VCaP (cell line): Measurements from ENCODE around the gene MMP14.
"Not testable (repeated sequence)": the region's sequence is repeated elsewhere in the genome, so short reads cannot be mapped to it uniquely, and the experiment has no call there.

ENCODE experiments used
- H3K27ac ChIP-seq: fragments of 450-650 bp; 2 replicates; pipeline ENCODE4 v1.5.1; 2017
- TF ChIP-seq, protein P1 (sequence below): fragments of 450-650 bp; conservative IDR thresholded peaks from 2 replicates; pipeline ENCODE4 v1.5.1; 2017; ENCODE audit warnings: mild to moderate bottlenecking, moderate library complexity

Gene MMP14

DNA sequence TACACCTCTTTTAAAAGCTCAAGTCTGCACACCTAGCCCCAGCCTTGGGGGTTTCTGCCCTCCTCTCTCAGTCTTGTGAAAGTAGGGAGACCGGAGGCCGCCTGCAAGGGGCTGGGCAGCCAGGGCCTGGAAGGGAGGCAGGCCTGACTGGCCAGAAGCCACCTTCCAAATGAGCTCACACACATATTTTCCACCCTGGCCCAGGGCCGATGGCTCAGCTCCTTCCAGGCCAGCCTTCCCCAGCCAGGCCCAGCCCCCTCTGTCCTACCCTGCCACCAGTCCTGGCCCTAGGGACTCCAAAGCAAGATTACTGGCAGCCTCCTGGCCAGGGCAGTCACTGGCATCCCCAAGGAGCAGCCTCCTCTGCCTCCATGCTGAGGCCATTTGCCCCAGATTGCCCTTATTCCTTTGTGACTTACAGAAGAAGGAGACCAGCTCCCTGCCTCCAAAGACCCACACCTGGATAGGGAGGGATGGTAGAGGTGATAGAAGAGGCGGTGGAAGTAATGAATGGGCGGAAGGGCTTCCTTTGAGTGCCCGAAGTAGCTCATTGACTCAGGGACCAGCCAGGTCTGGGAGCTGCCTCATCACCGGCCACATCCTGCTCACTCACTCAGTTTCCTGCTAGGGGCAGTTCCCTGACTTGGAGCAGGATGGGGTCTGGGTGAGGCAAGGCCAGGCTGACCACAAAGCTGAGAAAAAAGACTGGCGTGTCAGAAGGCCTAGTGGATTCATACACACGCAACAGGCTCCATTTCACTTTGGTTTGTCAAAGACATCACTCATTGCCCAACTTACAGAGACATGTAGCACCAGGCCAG lies 14.8 kb downstream of the MMP14 start:
- TF ChIP-seq, protein P1, sequence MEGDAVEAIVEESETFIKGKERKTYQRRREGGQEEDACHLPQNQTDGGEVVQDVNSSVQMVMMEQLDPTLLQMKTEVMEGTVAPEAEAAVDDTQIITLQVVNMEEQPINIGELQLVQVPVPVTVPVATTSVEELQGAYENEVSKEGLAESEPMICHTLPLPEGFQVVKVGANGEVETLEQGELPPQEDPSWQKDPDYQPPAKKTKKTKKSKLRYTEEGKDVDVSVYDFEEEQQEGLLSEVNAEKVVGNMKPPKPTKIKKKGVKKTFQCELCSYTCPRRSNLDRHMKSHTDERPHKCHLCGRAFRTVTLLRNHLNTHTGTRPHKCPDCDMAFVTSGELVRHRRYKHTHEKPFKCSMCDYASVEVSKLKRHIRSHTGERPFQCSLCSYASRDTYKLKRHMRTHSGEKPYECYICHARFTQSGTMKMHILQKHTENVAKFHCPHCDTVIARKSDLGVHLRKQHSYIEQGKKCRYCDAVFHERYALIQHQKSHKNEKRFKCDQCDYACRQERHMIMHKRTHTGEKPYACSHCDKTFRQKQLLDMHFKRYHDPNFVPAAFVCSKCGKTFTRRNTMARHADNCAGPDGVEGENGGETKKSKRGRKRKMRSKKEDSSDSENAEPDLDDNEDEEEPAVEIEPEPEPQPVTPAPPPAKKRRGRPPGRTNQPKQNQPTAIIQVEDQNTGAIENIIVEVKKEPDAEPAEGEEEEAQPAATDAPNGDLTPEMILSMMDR, result no peak
- no peak overlapping the region for H3K27ac ChIP-seq

DNA sequence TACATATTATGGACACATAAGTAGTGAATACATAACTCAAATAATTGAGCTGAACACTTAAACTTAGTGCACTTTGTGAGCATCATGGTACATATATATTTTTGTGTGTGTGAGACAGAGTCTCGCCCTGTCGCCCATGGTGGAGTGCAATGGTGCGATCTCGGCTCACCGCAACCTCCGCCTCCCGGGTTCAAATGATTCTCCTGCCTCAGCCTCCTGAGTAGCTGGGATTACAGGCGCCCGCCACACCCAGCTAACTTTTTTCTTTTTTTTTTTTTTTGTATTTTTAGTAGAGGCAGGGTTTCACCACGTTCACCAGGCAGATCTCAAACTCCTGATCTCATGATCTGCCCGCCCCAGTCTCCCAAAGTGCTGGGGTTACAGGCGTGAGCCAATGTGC lies 15.8 kb downstream of the MMP14 start:
- not testable (repeated sequence) for H3K27ac ChIP-seq

DNA sequence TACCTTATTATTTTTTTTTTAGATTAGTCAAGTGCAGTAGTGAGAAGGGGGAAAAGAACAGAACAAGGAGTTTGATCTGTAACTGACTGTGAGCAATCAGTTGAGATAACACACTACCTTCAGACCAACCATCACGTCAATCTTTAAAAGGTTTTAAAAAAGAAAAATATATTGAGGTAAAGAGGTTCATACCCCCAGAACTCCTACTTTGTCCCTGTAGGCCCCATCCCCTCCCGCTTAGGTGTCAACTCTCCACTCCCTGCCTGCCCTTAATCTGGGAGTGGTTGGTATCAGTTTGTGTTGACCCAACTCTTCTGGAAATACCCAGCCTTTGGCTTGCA lies 16.2 kb downstream of the MMP14 start:
- no peak overlapping the region for H3K27ac ChIP-seq
- TF ChIP-seq, protein P1, result no peak

DNA sequence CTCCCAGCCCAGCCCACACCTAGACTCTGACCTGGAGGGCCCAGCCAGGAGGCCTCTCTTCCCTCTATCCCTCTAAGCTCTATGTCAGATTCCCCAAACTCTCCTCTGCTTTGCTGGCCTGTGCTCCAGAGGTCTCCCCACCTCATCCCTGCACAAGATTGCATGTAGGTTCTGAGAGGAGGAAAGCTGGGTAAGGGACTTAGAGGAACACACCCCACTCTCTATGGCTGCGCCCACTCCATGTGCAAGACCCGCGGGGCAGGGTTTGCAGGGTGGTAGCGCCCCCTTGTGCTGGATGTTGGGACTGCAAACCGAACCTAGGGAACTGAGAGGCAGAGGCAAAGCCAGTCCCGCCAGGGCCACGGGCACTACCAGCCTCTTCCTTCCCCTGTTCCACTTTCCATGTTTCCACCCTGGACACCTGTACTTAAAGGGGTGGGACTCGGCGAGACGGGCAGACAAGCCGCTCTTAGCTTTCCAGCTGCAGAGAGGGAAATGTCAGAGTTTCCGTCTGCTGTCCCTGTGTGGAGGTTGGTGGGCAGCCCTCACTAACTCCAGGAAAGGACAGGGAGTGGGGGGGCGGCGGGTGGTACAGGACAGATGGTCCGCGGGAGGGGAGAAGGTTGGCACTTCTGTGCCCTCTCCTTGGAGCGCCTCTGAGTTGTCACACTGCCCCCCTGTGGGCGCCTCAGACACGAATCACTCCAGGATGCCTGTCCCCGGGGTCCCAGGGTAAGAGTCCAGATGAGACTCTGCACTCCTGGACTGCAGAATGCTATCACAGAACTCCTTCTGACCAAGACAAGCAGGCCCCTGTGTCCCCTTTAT lies 16.8 kb downstream of the MMP14 start:
- H3K27ac ChIP-seq, result no peak overlapping the region; the same call in 1 of the 2 replicates
- TF ChIP-seq, protein P1, result peak; percentile 86

DNA sequence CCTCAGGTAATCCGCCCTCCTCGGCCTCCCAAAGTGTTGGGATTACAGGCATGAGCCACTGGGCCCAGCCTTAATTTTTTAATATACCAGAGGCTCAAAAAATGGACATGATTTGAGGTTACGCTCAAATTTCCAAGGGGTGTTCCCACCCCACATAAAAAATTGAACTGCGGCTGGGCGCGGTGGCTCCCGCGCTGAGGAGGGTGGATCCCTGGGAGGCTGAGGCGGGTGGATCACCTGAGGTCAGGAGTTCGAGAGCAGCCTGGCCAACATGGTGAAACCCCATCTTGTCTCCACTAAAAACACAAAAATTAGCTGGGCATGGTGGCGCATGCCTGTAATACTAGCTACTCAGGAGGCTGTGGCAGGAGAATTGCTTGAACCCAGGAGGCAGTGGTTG lies 17.9 kb downstream of the MMP14 start:
- not testable (repeated sequence) for H3K27ac ChIP-seq

DNA sequence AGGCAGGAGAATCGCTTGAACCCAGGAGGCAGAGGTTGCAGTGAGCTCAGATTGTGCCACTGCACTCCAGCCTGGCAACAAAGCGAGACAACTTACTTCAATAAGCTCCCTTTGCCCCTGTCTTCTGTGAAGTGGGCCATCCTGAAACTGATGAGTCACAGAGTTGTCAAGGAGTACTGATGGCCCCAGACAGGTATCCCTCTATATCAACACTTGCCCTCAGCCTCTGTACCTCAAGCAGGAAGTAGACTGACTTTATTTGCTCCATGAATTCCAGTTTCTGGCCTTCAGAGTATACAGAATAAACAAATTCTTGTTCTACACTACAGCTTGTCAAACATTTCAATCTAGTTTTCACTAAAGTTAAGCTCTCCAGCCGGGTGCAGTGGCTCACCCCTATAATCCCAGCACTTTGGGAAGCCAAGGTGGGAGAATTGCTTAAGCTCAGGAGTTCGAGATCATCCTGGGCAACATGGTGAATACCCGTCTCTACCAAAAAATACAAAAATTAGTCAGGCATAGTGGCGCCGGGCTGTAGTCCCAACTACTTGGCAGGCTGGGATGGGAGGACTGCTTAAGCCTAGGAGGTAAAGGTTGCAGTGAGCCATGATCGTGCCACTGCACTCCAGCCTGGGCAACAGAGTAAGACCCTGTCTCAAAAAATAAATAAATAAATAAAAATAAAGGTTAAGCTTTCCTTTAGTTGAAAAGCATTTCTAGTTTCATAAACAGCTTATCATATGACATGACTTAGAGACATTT lies 18.8 kb downstream of the MMP14 start:
- no peak overlapping the region for H3K27ac ChIP-seq
- TF ChIP-seq, protein P1, result no peak

DNA sequence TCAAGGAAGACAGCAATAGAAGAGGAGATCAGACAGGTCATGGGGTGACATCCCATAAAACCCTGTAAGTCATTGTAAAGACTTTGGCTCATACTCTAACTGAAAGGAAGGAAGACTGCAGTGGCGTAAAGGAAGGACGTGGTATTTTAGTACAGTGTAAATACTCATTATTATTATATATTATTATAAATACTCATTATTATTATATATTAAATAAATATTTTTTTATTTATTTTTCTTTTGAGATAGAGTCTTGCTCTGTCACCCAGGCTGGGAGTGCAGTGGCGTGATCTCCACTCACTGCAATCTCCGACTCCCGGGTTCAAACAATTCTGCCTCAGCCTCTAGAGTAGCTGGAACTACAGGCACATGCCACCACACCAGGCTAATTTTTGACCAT lies 20.0 kb downstream of the MMP14 start:
- TF ChIP-seq, protein P1, result no peak
- no peak overlapping the region for H3K27ac ChIP-seq

DNA sequence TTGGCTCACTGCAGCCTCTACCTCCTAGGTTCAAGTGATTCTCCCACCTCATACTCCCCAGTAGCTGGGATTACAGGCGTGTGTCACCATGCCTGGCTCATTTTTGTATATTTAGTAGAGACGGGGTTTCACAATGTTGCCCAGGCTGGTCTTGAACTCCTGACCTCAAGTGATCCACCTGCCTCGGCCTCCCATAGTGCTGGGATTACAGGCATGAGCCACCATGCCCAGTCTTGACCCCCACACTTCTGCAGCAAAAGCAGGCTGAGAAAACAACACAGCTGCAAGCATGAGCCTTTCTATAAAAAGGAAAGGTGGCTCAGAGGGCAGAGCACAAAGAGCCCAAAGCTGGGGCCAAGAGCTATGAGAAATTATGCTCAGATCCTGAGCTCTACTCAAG lies 24.0 kb downstream of the MMP14 start:
- not testable (repeated sequence) for H3K27ac ChIP-seq
